HepG2 (cell line): ENCODE data around the gene CD300LG. TPM values are rescaled to one million over a fixed set of nuclear protein-coding genes. Genes with fewer than 3 reads are reported as not detected.

ENCODE experiments used
- ATAC-seq: fragments of 200-7000 bp; cut with Tn5 transposase; 3 replicates; pipeline ENCODE4 v1.9.1; 2020; ENCODE audit warnings: mild to moderate bottlenecking, moderate library complexity
- BruUV-seq: library from RNA; stranded (reverse); fragments of 400-500 nt; replicated peaks from 2 replicates; lab custom pipeline; 2021; lab: Mats Ljungman, UMichigan
- CTCF ChIA-PET: fragments of 300-600 bp; formaldehyde crosslinking; extraction: SDS; loops from one replicate; lab custom pipeline; 2021; ENCODE audit warnings: low total read pairs, inconsistent platforms, low intra/inter-chr PET ratio; lab: Yijun Ruan, JAX
- POLR2A ChIA-PET: fragments of 350-600 bp; sonication (Branson Sonifier 250); formaldehyde crosslinking; loops from one replicate; lab custom pipeline; 2020; ENCODE audit warnings: antibody characterized with exemption, inconsistent platforms; lab: Yijun Ruan, JAX
- DNase-seq: peaks from one replicate; pipeline ENCODE4 v3.0.0-alpha.2; 2015; ENCODE audit warnings: low spot score
- FAIRE-seq: peaks from 3 replicates; lab custom pipeline; 2011; peaks lifted over from hg19 to GRCh38; lab: Jason Lieb, UNC
- H2AFZ ChIP-seq: one replicate; pipeline ENCODE4 v1.6.1; 2011; ENCODE audit warnings: low read length, inconsistent platforms
- H3K27ac ChIP-seq: fragments of 300-600 bp; 3 replicates; pipeline ENCODE4 v1.8.0; 2011; ENCODE audit warnings: mixed run types, mild to moderate bottlenecking, mixed read lengths, low read length, inconsistent platforms; ENCODE audit not compliant: insufficient read depth; ENCODE audit errors: extremely low read length
- H3K27me3 ChIP-seq, 2 experiments: fragments of 200-600 bp in 1 of 2; 2 replicates in 1 of 2; 3 replicates in 1 of 2; pipeline versions ENCODE4 v1.6.0 to v1.8.0; 2011; ENCODE audit warnings: low read length in 2 of 2, mild to moderate bottlenecking in 2 of 2, moderate library complexity in 2 of 2, inconsistent platforms in 1 of 2; ENCODE audit not compliant: insufficient read depth in 2 of 2, control insufficient read depth in 1 of 2
- H3K36me3 ChIP-seq, 2 experiments: fragments of 200-600 bp in 1 of 2; replicated peaks in 1 of 2; 2 replicates in 1 of 2; 3 replicates in 1 of 2; pipeline versions ENCODE4 v1.5.1 to v1.8.0; 2011; ENCODE audit warnings: low read length in 2 of 2, inconsistent platforms in 1 of 2; ENCODE audit not compliant: insufficient read depth in 2 of 2, control insufficient read depth in 1 of 2
- H3K4me1 ChIP-seq: 2 replicates; pipeline ENCODE4 v1.5.1; 2012; ENCODE audit warnings: low read length, inconsistent platforms; ENCODE audit not compliant: insufficient read depth
- H3K4me2 ChIP-seq: 2 replicates; pipeline ENCODE4 v1.6.0; 2011; ENCODE audit warnings: low read depth, low read length, inconsistent platforms
- H3K4me3 ChIP-seq, 3 experiments: fragments of 200-600 bp in 1 of 3; sonication (generic), shearing (Covaris generic) in 1 of 3; replicated peaks in 1 of 3; 2 replicates each; pipeline ENCODE4 v1.5.1; 2011 to 2016; ENCODE audit warnings: low read length in 3 of 3, inconsistent platforms in 2 of 3, low read depth in 2 of 3, mild to moderate bottlenecking in 2 of 3, control low read depth in 1 of 3, mixed read lengths in 1 of 3; ENCODE audit not compliant: insufficient read depth in 1 of 3
- H3K79me2 ChIP-seq: one replicate; pipeline ENCODE4 v1.6.1; 2011; ENCODE audit warnings: low read length, inconsistent platforms; ENCODE audit not compliant: insufficient read depth
- H3K9ac ChIP-seq: 2 replicates; pipeline ENCODE4 v1.6.0; 2011; ENCODE audit warnings: mild to moderate bottlenecking, low read depth, low read length, inconsistent platforms; ENCODE audit not compliant: insufficient read depth
- H3K9me3 ChIP-seq: 2 replicates; pipeline ENCODE4 v1.5.1; 2012; ENCODE audit warnings: mild to moderate bottlenecking, low read length
- H4K20me1 ChIP-seq: 2 replicates; pipeline ENCODE4 v1.6.0; 2011; ENCODE audit warnings: inconsistent platforms, mild to moderate bottlenecking, low read length, moderate library complexity; ENCODE audit not compliant: insufficient read depth
- FOXO4 ChIP-seq: sonication (generic); formaldehyde crosslinking; conservative IDR thresholded peaks from 2 replicates; pipeline ENCODE4 v1.8.1; 2023; ENCODE audit warnings: missing genetic modification reagents
- IRF9 ChIP-seq: sonication (generic); formaldehyde crosslinking; IDR thresholded peaks from 2 replicates; pipeline ENCODE4 v1.8.0; 2022; ENCODE audit warnings: missing genetic modification reagents, mild to moderate bottlenecking, borderline replicate concordance
- MIER3 ChIP-seq: IDR thresholded peaks from 2 replicates; pipeline ENCODE4 v1.6.1; 2016; ENCODE audit warnings: missing compliant biosample characterization, borderline replicate concordance
- TBX2 ChIP-seq: sonication (generic); formaldehyde crosslinking; IDR thresholded peaks from 2 replicates; pipeline ENCODE4 v1.5.0; 2020; ENCODE audit warnings: missing genetic modification reagents, mild to moderate bottlenecking, borderline replicate concordance
- WIZ ChIP-seq: sonication (generic); formaldehyde crosslinking; IDR thresholded peaks from 2 replicates; pipeline ENCODE4 v1.5.1; 2020; ENCODE audit warnings: mild to moderate bottlenecking, missing genetic modification reagents
- ZBTB14 ChIP-seq: sonication (generic); formaldehyde crosslinking; IDR thresholded peaks from 2 replicates; pipeline ENCODE4 v1.4.0; 2020; ENCODE audit warnings: missing genetic modification reagents
- ZNF142 ChIP-seq: sonication (generic); formaldehyde crosslinking; IDR thresholded peaks from 2 replicates; pipeline ENCODE4 v1.4.0; 2020; ENCODE audit warnings: missing genetic modification reagents
- ZNF451 ChIP-seq: sonication (generic); formaldehyde crosslinking; IDR thresholded peaks from 2 replicates; pipeline ENCODE4 v1.5.0; 2020; ENCODE audit warnings: mild to moderate bottlenecking, missing genetic modification reagents
- WGBS: methylation state at CpG from one replicate; pipeline ENCODE4 v1.1.6; 2017; ENCODE audit warnings: low lambda C conversion rate; 5-methylcytosine and 5-hydroxymethylcytosine counted together
- in situ Hi-C: cut with HindIII; loops from 2 replicates; pipeline ENCODE4 v1.10.0; 2017; ENCODE audit warnings: low pct_unique_long_range_greater_than_20kb; ENCODE audit not compliant: extremely low pct_ligation_motif_present
- intact Hi-C: fragments of 100-400 bp; cut with micrococcal nuclease; formaldehyde crosslinking; loops from one replicate; pipeline ENCODE4 v1.10.0; 2022; ENCODE audit not compliant: unreplicated experiment
- polyA plus RNA-seq, 8 experiments: library from polyadenylated mRNA; depleted of rRNA in 3 of 8; stranded (reverse) in 7 of 8; unstranded in 1 of 8; fragments of >200 nt; fragmentation: Illumina TruSeq in 4 of 8; extraction: Trizol in 4 of 8; gene quantifications; 2 replicates each; pipeline versions ENCODE4 v1.2.1 to v1.2.3, GENCODE V29; 2011 to 2016; ENCODE audit warnings: low read depth in 4 of 8, missing spikeins in 1 of 8, mixed read lengths in 1 of 8; ENCODE audit not compliant: insufficient read depth in 1 of 8
- total RNA-seq, 5 experiments: library from RNA; depleted of rRNA; stranded (reverse); fragments of >200 nt; fragmentation: Illumina TruSeq; extraction: Trizol; gene quantifications; 2 replicates each; pipeline ENCODE4 v1.2.3, GENCODE V29; 2016; ENCODE audit warnings: low read depth in 1 of 5

CD300LG gene
- total and polyA plus RNA-seq, 2 of the 13 experiments (the other 11 are each of a cell fraction or from before 2014, with no cell fraction given): not detected

- no peaks in the 10 kb centered on the region for H3K79me2 ChIP-seq
- TF ChIP-seq FOXO4 (CRISPR knock-in tag): 0 out of 2 replicates have a peak, but pooled peaks have one; percentile 49
- no peak for TF ChIP-seq ZNF451 (CRISPR knock-in tag)
- TF ChIP-seq, all 625 proteins: peak for 1
- in situ Hi-C loops: no loop called here
- H3K27ac ChIP-seq: no peak overlapping the region
- DNase-seq: no peak
- H3K9ac ChIP-seq: no peak overlapping the region
- no peaks in the 10 kb centered on the region for H3K9me3 ChIP-seq
- peaks cover 6% of the 10 kb centered on the region; the same call in 1 of the 2 replicates for H3K4me1 ChIP-seq
- no peak overlapping the region for H3K4me3 ChIP-seq
- CTCF ChIA-PET: no interaction called here
- no peak overlapping the region for H3K4me2 ChIP-seq
- H2AFZ ChIP-seq: no peak overlapping the region
- ATAC-seq: no peak
- H3K36me3 ChIP-seq: no peaks in the 10 kb centered on the region
- intact Hi-C loops: no loop called here
- no peak for FAIRE-seq
- WGBS: 76% methylated on average over 8 of the region's 8 CpGs
- POLR2A ChIA-PET: no interaction called here
- BruUV-seq: no TSS peak
- no peaks in the 10 kb centered on the region for H4K20me1 ChIP-seq
- H3K27me3 ChIP-seq: peaks cover 5 to 67% of the 10 kb centered on the region in 2 experiments; a peak in 3 of 5 replicates
Measured at GRCh38 chr17:43852571-43852970, 5.6 kb downstream of the CD300LG start.

GRCh38 chr17:43853546-43853945 is 6.6 kb downstream of the CD300LG start:
- in situ Hi-C loops: no loop called here
- Histone ChIP-seq H3K4me2 (no peak overlapping the region), H3K4me1 (peaks cover 6% of the 10 kb centered on the region; the same call in 1 of the 2 replicates), H3K9ac (no peak overlapping the region), H3K4me3 (no peak overlapping the region), H4K20me1 (no peaks in the 10 kb centered on the region), H3K27ac (no peak overlapping the region), H3K9me3 (no peaks in the 10 kb centered on the region), H3K79me2 (no peaks in the 10 kb centered on the region), H3K36me3 (no peaks in the 10 kb centered on the region), H3K27me3 (peaks cover 7 to 70% of the 10 kb centered on the region in 2 experiments; a peak in 3 of 5 replicates), H2AFZ (no peak overlapping the region)
- POLR2A ChIA-PET: no interaction called here
- 26% methylated on average over 5 of the region's 7 CpGs for WGBS
- FAIRE-seq (no peak), ATAC-seq (no peak; the same call in 2 of the 3 replicates), DNase-seq (no peak)
- intact Hi-C loops: no loop called here
- no TSS peak for BruUV-seq
- CTCF ChIA-PET: no interaction called here
- TF ChIP-seq TBX2 (CRISPR knock-in tag) (no peak), WIZ (CRISPR knock-in tag) (no peak), IRF9 (CRISPR knock-in tag) (no peak), ZNF142 (CRISPR knock-in tag) (no peak), MIER3 (CRISPR knock-in tag) (no peak), ZBTB14 (CRISPR knock-in tag) (no peak)
